ENCODE data around the gene HERPUD2. TPM values are rescaled to one million over a fixed set of nuclear protein-coding genes. Genes with fewer than 3 reads are reported as not detected.

The HERPUD2 gene
- total and polyA plus RNA-seq, 2 donors (not counting 3 experiments of a cell fraction or from before 2014, with no cell fraction given), result 33.9 to 42.0 TPM

- CTCF ChIA-PET, result no interaction called here
- no peaks in the 10 kb centered on the region for H4K20me1 ChIP-seq (replicated peaks; ENCODE audit: control insufficient read depth, extremely low read depth, insufficient read depth, low read length)
- H3K36me3 ChIP-seq (ENCODE audit: control insufficient read depth in 2 of 2, extremely low read depth in 1 of 2, insufficient read depth in 2 of 2, low read length in 2 of 2), result no peaks in the 10 kb centered on the region
- BruUV-seq (replicated peaks), result no TSS peak
- no peaks in the 10 kb centered on the region for H3K9me3 ChIP-seq (replicated peaks; ENCODE audit: control insufficient read depth, insufficient read depth, low read length)
- no peak overlapping the region for H3K4me3 ChIP-seq (replicated peaks in 1 of 3; ENCODE audit: insufficient read depth in 1 of 3, low read depth in 1 of 3, low read length in 3 of 3)
- no peak overlapping the region for H3K27ac ChIP-seq (ENCODE audit: insufficient read depth, low read depth, low read length)
- H2AFZ ChIP-seq (ENCODE audit: low read depth, low read length), result no peak overlapping the region
- peaks cover 7 to 11% of the 10 kb centered on the region in 2 experiments for H3K27me3 ChIP-seq (ENCODE audit: control insufficient read depth in 2 of 2, insufficient read depth in 2 of 2, low read length in 2 of 2)
- no peaks in the 10 kb centered on the region for H3K4me1 ChIP-seq (ENCODE audit: control insufficient read depth, extremely low read depth, insufficient read depth, low read length)
- no peak overlapping the region for H3K4me2 ChIP-seq (ENCODE audit: insufficient read depth, low read length)
- no peaks in the 10 kb centered on the region for H3K79me2 ChIP-seq (ENCODE audit: control insufficient read depth, insufficient read depth, low read length)
- TF ChIP-seq POLR2A (IDR thresholded peaks at IDR 0.05; ENCODE audit: low read depth, low read length), result no peak
- TF ChIP-seq MAX (IDR thresholded peaks at IDR 0.05; ENCODE audit: insufficient read depth, insufficient read length), result no peak
- TF ChIP-seq POLR2AphosphoS5 (IDR thresholded peaks at IDR 0.05; ENCODE audit: insufficient read depth, low read depth, low read length), result no peak
- no peak for TF ChIP-seq CTCF (IDR thresholded peaks at IDR 0.05; ENCODE audit: extremely low read depth in 1 of 2, insufficient read depth in 1 of 2, low read depth in 1 of 2, low read length in 2 of 2)
- TF ChIP-seq FOS (IDR thresholded peaks at IDR 0.05; ENCODE audit: borderline replicate concordance, insufficient read depth, low read length), result no peak
- TF ChIP-seq JUN (IDR thresholded peaks at IDR 0.05; ENCODE audit: borderline replicate concordance, insufficient read depth, insufficient read length, low read depth), result no peak
- no peak for TF ChIP-seq MYC (IDR thresholded peaks at IDR 0.05; ENCODE audit: low read depth, low read length)
- FAIRE-seq (no peak), DNase-seq (ENCODE audit: low read depth, low spot score) (no peak)
- no peak overlapping the region for H3K9ac ChIP-seq (replicated peaks; ENCODE audit: extremely low read depth, insufficient read depth, low read length)
- POLR2A ChIA-PET, result no interaction called here
- H3K9me1 ChIP-seq (replicated peaks; ENCODE audit: control insufficient read depth, extremely low read depth, insufficient read depth, low read length), result no peaks in the 10 kb centered on the region
- dilution Hi-C loops (cut with MboI; ENCODE audit: extremely low pct_ligation_motif_present, low sequenced_read_pairs), result no loop called here
- intact Hi-C loops (cut with micrococcal nuclease), result no loop called here
Observed at GRCh38 chr7:35734001-35734483, 39.1 kb upstream of the HERPUD2 start.

Measured in endothelial cell of umbilical vein (primary cell).